ENCODE measurements around the gene CACNA2D3.

CACNA2D3 gene

DNA sequence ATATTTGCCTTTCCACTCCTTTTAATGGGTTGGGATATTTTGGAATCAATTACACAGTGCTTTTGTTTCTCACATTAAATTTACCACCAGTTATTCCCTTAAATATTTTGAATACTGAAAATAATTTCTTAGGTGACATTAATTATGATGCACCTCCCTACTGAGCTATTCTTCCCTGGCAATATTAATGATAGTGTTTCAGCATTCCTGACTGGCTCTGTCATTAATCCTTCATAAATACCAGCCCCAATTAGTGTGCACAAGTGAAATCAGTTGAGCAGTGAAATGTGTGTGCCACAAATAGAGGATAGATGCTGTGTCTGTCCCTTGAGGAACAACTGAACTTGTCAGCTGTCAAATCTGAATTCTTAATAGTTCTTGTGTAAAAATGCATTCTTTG is 304.0 kb downstream of the CACNA2D3 start:
- TF ChIP-seq, protein P1, sequence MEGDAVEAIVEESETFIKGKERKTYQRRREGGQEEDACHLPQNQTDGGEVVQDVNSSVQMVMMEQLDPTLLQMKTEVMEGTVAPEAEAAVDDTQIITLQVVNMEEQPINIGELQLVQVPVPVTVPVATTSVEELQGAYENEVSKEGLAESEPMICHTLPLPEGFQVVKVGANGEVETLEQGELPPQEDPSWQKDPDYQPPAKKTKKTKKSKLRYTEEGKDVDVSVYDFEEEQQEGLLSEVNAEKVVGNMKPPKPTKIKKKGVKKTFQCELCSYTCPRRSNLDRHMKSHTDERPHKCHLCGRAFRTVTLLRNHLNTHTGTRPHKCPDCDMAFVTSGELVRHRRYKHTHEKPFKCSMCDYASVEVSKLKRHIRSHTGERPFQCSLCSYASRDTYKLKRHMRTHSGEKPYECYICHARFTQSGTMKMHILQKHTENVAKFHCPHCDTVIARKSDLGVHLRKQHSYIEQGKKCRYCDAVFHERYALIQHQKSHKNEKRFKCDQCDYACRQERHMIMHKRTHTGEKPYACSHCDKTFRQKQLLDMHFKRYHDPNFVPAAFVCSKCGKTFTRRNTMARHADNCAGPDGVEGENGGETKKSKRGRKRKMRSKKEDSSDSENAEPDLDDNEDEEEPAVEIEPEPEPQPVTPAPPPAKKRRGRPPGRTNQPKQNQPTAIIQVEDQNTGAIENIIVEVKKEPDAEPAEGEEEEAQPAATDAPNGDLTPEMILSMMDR (IDR thresholded peaks at IDR 0.05; ENCODE audit: insufficient read depth, low read depth, low read length, missing control alignments), result no peak
- H3K4me3 ChIP-seq (ENCODE audit: low read depth, low read length), result no peak overlapping the region
- no peak for DNase-seq (ENCODE audit: low read depth)

DNA sequence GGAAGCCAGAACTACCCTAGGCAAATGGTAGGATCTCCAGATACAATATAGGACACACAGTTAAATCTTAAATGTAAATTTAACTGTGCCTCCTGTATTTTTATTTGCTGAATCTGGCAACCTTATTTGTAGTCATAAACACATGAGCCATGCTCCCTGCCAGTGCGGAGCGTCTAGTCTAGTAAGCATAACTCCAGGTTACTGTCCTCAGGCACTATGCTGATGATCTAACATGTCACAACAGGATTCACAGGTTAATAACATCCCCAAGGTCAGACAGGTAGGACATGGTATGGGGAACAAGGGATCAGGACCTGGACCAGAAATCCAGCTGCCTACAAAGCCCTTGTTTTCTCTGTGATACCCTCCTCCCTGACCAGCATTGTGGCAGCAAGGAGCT is 305.1 kb downstream of the CACNA2D3 start:
- DNase-seq (ENCODE audit: low read depth), result no peak
- TF ChIP-seq, protein P1 (IDR thresholded peaks at IDR 0.05; ENCODE audit: insufficient read depth, low read depth, low read length, missing control alignments), result no peak
- H3K4me3 ChIP-seq (ENCODE audit: low read depth, low read length), result no peak overlapping the region

DNA sequence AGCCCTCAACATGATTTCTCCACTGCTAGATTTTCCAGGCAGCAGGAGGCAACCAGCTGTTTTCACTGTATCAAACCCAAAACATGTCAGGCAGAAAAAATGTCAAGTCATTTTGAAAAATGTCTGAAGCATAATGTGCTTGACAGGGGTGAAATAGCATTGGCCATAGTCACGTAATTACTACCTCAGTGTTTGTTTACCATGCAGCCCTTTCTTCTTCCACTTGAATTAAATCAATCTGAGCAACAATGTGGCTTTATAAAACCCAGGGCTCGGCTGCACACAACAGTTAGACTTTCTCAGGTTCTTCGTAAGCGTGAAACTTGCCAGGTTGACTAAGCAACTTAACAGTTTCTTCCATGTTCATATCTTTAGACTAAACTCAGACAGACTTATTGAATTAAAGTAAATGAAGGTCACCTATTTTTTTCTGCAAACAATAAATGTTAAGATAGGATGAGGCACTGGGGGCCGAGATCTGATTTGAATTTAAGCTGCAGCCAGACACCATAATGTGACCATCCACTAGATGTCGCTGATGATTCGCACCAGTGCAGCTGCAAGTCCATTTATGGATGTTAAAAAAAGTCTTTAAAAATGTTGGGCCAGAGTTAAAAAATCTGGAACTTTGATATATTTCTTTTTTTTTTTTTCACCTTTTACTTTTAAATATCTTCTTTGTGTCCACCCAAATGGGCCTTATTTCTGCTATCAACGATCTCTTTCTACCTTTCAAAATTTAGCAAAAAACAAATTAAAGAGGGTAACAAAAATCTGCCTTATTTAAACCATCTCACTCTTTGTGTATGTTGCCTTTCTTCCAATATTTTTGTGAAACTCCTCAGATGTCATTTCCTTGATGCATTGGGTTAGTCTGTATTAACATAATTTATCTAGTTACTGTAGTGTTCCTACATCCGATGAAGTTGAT is 305.9 kb downstream of the CACNA2D3 start:
- DNase-seq (ENCODE audit: low read depth), result peak; percentile 77
- TF ChIP-seq, protein P1 (IDR thresholded peaks at IDR 0.05; ENCODE audit: insufficient read depth, low read depth, low read length, missing control alignments), result peak; percentile 70
- no peak overlapping the region for H3K4me3 ChIP-seq (ENCODE audit: low read depth, low read length)

DNA sequence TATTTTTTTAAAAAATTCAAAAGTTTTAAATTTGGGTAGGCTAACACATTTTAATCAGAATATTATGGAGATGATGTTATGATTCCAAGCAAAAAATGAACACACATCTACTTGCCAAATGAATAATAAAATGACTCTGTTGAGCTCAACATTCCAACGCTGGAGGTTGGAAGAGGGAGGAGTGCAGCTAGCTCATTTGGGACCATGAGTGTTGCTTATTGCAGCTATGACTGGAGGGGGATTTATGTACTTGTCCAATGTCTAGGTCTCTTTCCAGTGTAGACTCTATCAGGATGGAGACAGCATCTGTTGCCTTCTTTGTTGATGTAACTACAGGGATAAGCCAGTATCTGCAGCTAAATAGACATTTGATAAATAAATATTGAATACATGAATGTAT is 310.6 kb downstream of the CACNA2D3 start:
- TF ChIP-seq, protein P1 (IDR thresholded peaks at IDR 0.05; ENCODE audit: insufficient read depth, low read depth, low read length, missing control alignments), result no peak
- DNase-seq (ENCODE audit: low read depth), result no peak
- H3K4me3 ChIP-seq (ENCODE audit: low read depth, low read length), result no peak overlapping the region

DNA sequence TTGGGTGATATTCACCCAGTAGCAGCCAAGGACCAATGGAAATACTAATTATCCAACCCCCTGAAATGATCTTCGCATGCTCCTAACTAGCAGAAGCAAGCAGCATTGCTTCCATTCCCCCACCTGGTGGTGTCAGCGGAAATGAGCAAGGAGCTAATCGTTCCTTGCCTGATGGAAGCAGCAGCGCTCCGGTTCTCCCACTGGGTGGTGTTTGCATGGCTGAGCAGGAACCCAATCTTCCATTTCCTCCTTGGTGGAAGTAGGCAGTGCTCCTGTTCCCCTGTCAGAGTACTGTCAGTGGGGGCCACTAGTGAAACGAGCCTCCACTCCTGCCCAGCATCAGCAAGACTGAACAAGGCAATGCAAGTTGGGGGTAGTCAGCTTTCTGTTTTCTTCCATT is 311.5 kb downstream of the CACNA2D3 start:
- peak; percentile 3 for DNase-seq (ENCODE audit: low read depth)

DNA sequence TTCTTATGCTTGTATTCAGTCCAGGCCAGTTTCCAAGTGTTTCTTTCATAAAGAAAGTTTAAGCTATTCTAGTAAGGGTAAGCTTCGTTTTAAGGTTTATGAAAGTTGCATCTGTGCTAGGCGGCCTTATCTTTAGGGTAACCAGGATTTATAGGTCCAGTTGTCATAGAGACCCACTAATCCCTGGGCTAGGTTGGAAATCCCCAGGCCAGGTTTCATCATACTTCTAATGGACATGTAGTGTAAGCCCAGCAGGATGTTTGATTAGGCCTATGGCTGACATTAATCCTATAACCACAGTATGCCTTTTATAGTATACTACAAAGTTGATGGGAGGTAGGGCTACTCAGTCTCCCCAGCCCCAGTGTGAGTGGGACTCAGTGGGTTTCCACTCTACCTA is 312.4 kb downstream of the CACNA2D3 start:
- H3K4me3 ChIP-seq (ENCODE audit: low read depth, low read length), result no peak overlapping the region
- TF ChIP-seq, protein P1 (IDR thresholded peaks at IDR 0.05; ENCODE audit: insufficient read depth, low read depth, low read length, missing control alignments), result no peak
- no peak for DNase-seq (ENCODE audit: low read depth)

More for the DNA sequence above, 311.5 kb downstream of the CACNA2D3 start:
- no peak overlapping the region for H3K4me3 ChIP-seq (ENCODE audit: low read depth, low read length)
- TF ChIP-seq, protein P1 (IDR thresholded peaks at IDR 0.05; ENCODE audit: insufficient read depth, low read depth, low read length, missing control alignments), result no peak
